Measurements from ENCODE around the gene RYR1. TPM values are rescaled to one million over a fixed set of nuclear protein-coding genes. Genes with fewer than 3 reads are reported as not detected.
"Not testable (repeated sequence)": the region's sequence is repeated elsewhere in the genome, so short reads cannot be mapped to it uniquely, and the experiment has no call there.

RYR1 gene
- total RNA-seq, 1 experiment from 2014 or later: not detected

DNA sequence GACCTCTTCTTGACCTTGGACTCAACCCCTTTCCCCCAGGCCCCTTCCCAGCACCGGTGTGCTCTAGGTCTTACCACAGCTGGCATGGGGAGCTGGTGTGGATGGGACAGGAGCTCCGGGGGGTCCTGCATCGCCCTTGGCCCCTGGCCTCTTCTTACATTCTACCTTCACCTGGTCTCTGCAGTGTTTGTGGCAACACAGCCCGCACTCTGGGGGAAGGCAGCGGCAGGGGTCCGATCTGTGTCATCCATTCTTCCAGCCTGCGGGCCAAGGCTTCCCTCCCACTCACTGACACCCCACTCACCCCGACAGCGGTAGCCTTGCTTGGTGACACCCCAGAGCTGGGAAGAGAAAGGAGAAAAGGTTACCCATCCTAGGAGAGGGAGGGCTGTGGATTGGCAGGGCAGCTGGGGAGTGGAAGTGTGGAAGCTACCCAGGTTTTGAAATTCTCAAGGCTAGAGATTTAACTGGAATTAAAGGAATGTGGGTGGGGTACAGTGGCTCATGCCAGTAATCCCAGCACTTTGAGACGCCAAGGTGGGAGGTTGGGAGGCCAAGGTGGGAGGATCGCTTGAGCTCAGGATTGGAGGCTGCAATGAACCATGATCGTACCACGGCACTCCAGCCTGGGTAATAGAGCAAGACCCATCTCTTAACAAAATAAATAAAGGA, 22.3 kb upstream of the RYR1 start:
- Histone ChIP-seq H3K9ac (ENCODE audit: low read length) (no peak overlapping the region), H3K9me3 (ENCODE audit: low read length) (no peaks in the 10 kb centered on the region), H2AFZ (ENCODE audit: low read length) (no peak overlapping the region), H3K27ac (ENCODE audit: low read length) (no peak overlapping the region), H3K4me2 (ENCODE audit: low read length) (no peak overlapping the region), H3F3A (ENCODE audit: low read length, unreplicated experiment) (no peaks in the 10 kb centered on the region), H3K27me3 (ENCODE audit: low read length) (no peaks in the 10 kb centered on the region), H3K79me2 (ENCODE audit: low read length) (no peaks in the 10 kb centered on the region), H3K4me3 (ENCODE audit: low read length) (no peak overlapping the region), H4K20me1 (ENCODE audit: low read length) (no peaks in the 10 kb centered on the region), H3K4me1 (ENCODE audit: insufficient read depth, low read length) (no peaks in the 10 kb centered on the region), H3K9me2 (replicated peaks; ENCODE audit: low read length) (no peaks in the 10 kb centered on the region), H3K36me3 (ENCODE audit: low read depth, low read length) (no peaks in the 10 kb centered on the region)
- ChIA-PET CTCF (no interaction called here), POLR2A (ENCODE audit: unreplicated experiment) (interaction anchor here (0.6 kb wide), 1 partner anchor 345 kb away, joined by 10 read pairs; no protein-coding TSS in a partner anchor)
- DNase-seq (no peak), ATAC-seq (no peak; the same call in 1 of the 2 replicates)
- TF ChIP-seq, protein P1, sequence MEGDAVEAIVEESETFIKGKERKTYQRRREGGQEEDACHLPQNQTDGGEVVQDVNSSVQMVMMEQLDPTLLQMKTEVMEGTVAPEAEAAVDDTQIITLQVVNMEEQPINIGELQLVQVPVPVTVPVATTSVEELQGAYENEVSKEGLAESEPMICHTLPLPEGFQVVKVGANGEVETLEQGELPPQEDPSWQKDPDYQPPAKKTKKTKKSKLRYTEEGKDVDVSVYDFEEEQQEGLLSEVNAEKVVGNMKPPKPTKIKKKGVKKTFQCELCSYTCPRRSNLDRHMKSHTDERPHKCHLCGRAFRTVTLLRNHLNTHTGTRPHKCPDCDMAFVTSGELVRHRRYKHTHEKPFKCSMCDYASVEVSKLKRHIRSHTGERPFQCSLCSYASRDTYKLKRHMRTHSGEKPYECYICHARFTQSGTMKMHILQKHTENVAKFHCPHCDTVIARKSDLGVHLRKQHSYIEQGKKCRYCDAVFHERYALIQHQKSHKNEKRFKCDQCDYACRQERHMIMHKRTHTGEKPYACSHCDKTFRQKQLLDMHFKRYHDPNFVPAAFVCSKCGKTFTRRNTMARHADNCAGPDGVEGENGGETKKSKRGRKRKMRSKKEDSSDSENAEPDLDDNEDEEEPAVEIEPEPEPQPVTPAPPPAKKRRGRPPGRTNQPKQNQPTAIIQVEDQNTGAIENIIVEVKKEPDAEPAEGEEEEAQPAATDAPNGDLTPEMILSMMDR (conservative IDR thresholded peaks at IDR 0.05; ENCODE audit: low read depth, low read length): no peak
- TF ChIP-seq EZH2phosphoT487 (IDR thresholded peaks at IDR 0.05; ENCODE audit: borderline replicate concordance, low read length) (no peak), EZH2 (IDR thresholded peaks at IDR 0.05; ENCODE audit: low read length, unreplicated experiment) (no peak)
- BruUV-seq (replicated peaks): no TSS peak
- intact Hi-C loops (cut with micrococcal nuclease): no loop called here

DNA sequence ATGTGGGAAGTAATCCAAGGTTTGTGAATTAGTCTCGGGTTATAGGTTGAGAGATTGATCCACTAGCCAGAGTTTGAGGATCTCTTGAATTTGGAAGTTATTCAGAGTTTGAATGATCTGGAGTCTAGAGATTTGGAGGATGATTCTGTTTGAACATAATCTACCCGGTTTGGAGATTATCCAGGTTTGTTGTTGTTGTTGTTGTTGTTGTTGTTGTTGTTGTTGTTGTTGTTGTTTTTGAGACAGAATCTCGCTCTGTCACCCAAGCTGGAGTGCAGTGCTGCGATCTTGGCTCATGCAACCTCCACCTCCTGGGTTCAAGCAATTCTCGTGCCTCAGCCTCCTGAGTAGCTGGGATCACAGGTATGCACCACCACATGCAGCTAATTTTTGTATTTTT, 21.6 kb upstream of the RYR1 start:
- H4K20me1 ChIP-seq (ENCODE audit: low read length); H3K9me2 ChIP-seq (replicated peaks; ENCODE audit: low read length); H3K36me3 ChIP-seq (ENCODE audit: low read depth, low read length); H3K27ac ChIP-seq (ENCODE audit: low read length); H3K9ac ChIP-seq (ENCODE audit: low read length); H3K27me3 ChIP-seq (ENCODE audit: low read length); BruUV-seq (replicated peaks); ATAC-seq; H3K9me3 ChIP-seq (ENCODE audit: low read length); H3K4me1 ChIP-seq (ENCODE audit: insufficient read depth, low read length); H3K4me2 ChIP-seq (ENCODE audit: low read length); intact Hi-C loops (cut with micrococcal nuclease); H3K79me2 ChIP-seq (ENCODE audit: low read length); CTCF ChIA-PET; DNase-seq; H3K4me3 ChIP-seq (ENCODE audit: low read length); H3F3A ChIP-seq (ENCODE audit: low read length, unreplicated experiment); H2AFZ ChIP-seq (ENCODE audit: low read length); POLR2A ChIA-PET (ENCODE audit: unreplicated experiment): not testable (repeated sequence)

DNA sequence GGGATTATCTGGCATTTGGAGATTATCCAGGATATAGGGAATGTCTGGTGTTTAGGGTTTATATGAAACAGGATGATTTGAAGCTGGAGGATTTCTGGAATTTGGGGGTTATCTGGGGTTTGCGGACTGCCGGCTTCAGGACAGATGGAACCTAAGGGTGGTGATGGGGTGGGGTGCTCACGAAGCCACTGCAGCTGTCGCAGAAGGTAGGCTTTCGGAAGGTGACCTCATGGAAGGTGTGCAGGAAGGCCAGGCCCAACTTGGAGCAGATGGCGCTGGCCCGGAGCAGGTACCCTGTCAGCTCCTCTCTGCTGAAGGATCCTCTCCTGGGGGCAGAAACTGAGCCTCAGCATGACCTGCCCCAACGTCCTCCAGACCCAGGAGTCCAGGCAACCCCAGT, 21.0 kb upstream of the RYR1 start:
- H3K4me3 ChIP-seq (ENCODE audit: low read length): no peak overlapping the region
- H2AFZ ChIP-seq (ENCODE audit: low read length): no peak overlapping the region
- no peaks in the 10 kb centered on the region for H3K79me2 ChIP-seq (ENCODE audit: low read length)
- H3K9me3 ChIP-seq (ENCODE audit: low read length): no peaks in the 10 kb centered on the region
- ATAC-seq (no peak), DNase-seq (no peak)
- H4K20me1 ChIP-seq (ENCODE audit: low read length): no peaks in the 10 kb centered on the region
- no peak overlapping the region for H3K27ac ChIP-seq (ENCODE audit: low read length)
- POLR2A ChIA-PET (ENCODE audit: unreplicated experiment): no interaction called here
- no peaks in the 10 kb centered on the region for H3K27me3 ChIP-seq (ENCODE audit: low read length)
- CTCF ChIA-PET: no interaction called here
- no peaks in the 10 kb centered on the region for H3K36me3 ChIP-seq (ENCODE audit: low read depth, low read length)
- H3F3A ChIP-seq (ENCODE audit: low read length, unreplicated experiment): no peaks in the 10 kb centered on the region
- no peaks in the 10 kb centered on the region for H3K9me2 ChIP-seq (replicated peaks; ENCODE audit: low read length)
- intact Hi-C loops (cut with micrococcal nuclease): no loop called here
- no peaks in the 10 kb centered on the region for H3K4me1 ChIP-seq (ENCODE audit: insufficient read depth, low read length)
- BruUV-seq (replicated peaks): no TSS peak
- H3K9ac ChIP-seq (ENCODE audit: low read length): no peak overlapping the region
- H3K4me2 ChIP-seq (ENCODE audit: low read length): no peak overlapping the region
- TF ChIP-seq EZH2phosphoT487 (IDR thresholded peaks at IDR 0.05; ENCODE audit: borderline replicate concordance, low read length): no peak
- TF ChIP-seq, protein P1 (conservative IDR thresholded peaks at IDR 0.05; ENCODE audit: low read depth, low read length): no peak
- no peak for TF ChIP-seq EZH2 (IDR thresholded peaks at IDR 0.05; ENCODE audit: low read length, unreplicated experiment)

All from PC-3 (cell line).